Keratinocyte (primary cell): ENCODE measurements around the gene NDUFA7. TPM values are rescaled to one million over a fixed set of nuclear protein-coding genes. Genes with fewer than 3 reads are reported as not detected.

Experiments used
- DNase-seq: peaks from one replicate; pipeline ENCODE4 v3.0.0-alpha.2; 2011; ENCODE audit warnings: low read depth, missing footprints, low spot score
- FAIRE-seq: peaks from 2 replicates; lab custom pipeline; 2011; peaks lifted over from hg19 to GRCh38; lab: Jason Lieb, UNC
- H2AFZ ChIP-seq: 2 replicates; pipeline ENCODE4 v1.6.0; 2012; ENCODE audit warnings: low read length, control low read depth, inconsistent platforms; ENCODE audit not compliant: control insufficient read depth
- H3K27ac ChIP-seq: 2 replicates; pipeline ENCODE4 v1.5.1; 2011; ENCODE audit warnings: low read length; ENCODE audit not compliant: control insufficient read depth, insufficient read depth
- H3K27me3 ChIP-seq: 3 replicates; pipeline ENCODE4 v1.6.0; 2011; ENCODE audit warnings: low read length; ENCODE audit not compliant: control insufficient read depth, insufficient read depth; ENCODE audit errors: extremely low read depth
- H3K36me3 ChIP-seq, 2 experiments: 2 replicates in 1 of 2; 3 replicates in 1 of 2; pipeline ENCODE4 v1.5.1; 2011; ENCODE audit warnings: low read length in 2 of 2, mild to moderate bottlenecking in 1 of 2; ENCODE audit not compliant: control insufficient read depth in 2 of 2, insufficient read depth in 2 of 2; ENCODE audit errors: extremely low read depth in 1 of 2
- H3K4me1 ChIP-seq: 3 replicates; pipeline ENCODE4 v1.5.1; 2011; ENCODE audit warnings: low read length; ENCODE audit not compliant: control insufficient read depth, insufficient read depth; ENCODE audit errors: extremely low read depth
- H3K4me2 ChIP-seq: 3 replicates; pipeline ENCODE4 v1.6.0; 2011; ENCODE audit warnings: low read depth, low read length; ENCODE audit not compliant: control insufficient read depth, insufficient read depth; ENCODE audit errors: extremely low read depth
- H3K4me3 ChIP-seq, 3 experiments: fragments of 200-600 bp in 1 of 3; sonication (generic) in 1 of 3; 2 replicates in 2 of 3; 3 replicates in 1 of 3; pipeline ENCODE4 v1.5.1; 2011 to 2016; ENCODE audit warnings: low read length in 3 of 3, mild to moderate bottlenecking in 3 of 3, control low read depth in 2 of 3, inconsistent platforms in 1 of 3, low read depth in 1 of 3, mixed read lengths in 1 of 3, mixed run types in 1 of 3, moderate library complexity in 1 of 3; ENCODE audit not compliant: control insufficient read depth in 2 of 3, insufficient read depth in 2 of 3; ENCODE audit errors: extremely low read depth in 1 of 3
- H3K79me2 ChIP-seq: 2 replicates; pipeline ENCODE4 v1.6.0; 2012; ENCODE audit warnings: low read length; ENCODE audit not compliant: control insufficient read depth, insufficient read depth
- H3K9ac ChIP-seq: 3 replicates; pipeline ENCODE4 v1.6.0; 2011; ENCODE audit warnings: low read length; ENCODE audit not compliant: control insufficient read depth, insufficient read depth; ENCODE audit errors: extremely low read depth
- H3K9me1 ChIP-seq: 3 replicates; pipeline ENCODE4 v1.6.0; 2011; ENCODE audit warnings: low read length; ENCODE audit not compliant: control insufficient read depth, insufficient read depth; ENCODE audit errors: extremely low read depth
- H3K9me3 ChIP-seq: 2 replicates; pipeline ENCODE4 v1.5.1; 2012; ENCODE audit warnings: low read depth, low read length; ENCODE audit not compliant: control insufficient read depth
- H4K20me1 ChIP-seq: 3 replicates; pipeline ENCODE4 v1.6.0; 2011; ENCODE audit warnings: low read length; ENCODE audit not compliant: control insufficient read depth, insufficient read depth; ENCODE audit errors: extremely low read depth
- CTCF ChIP-seq, 3 experiments: IDR thresholded peaks in 1 of 3; conservative IDR thresholded peaks in 1 of 3; optimal IDR thresholded peaks in 1 of 3; 2 replicates in 2 of 3; 3 replicates in 1 of 3; pipeline versions ENCODE3 to v1.5.1; 2011; ENCODE audit warnings: low read length in 3 of 3, mild to moderate bottlenecking in 3 of 3, moderate library complexity in 2 of 3, control low read depth in 1 of 3, inconsistent platforms in 1 of 3; ENCODE audit not compliant: insufficient read depth in 2 of 3; ENCODE audit errors: extremely low read depth in 1 of 3
- EZH2 ChIP-seq: IDR thresholded peaks from one replicate; pipeline ENCODE4 v1.6.1; 2012; ENCODE audit warnings: inconsistent platforms, mild to moderate bottlenecking, low read length, moderate library complexity
- dilution Hi-C: fragments of 300-500 bp; cut with MboI; formaldehyde crosslinking; loops from one replicate; pipeline ENCODE4 v1.7.0; 2020; ENCODE audit warnings: low sequenced_read_pairs; ENCODE audit not compliant: extremely low pct_ligation_motif_present
- polyA plus RNA-seq, 5 experiments: library from polyadenylated mRNA; depleted of rRNA in 3 of 5; stranded (reverse) in 3 of 5; stranded (forward) in 1 of 5; unstranded in 1 of 5; fragments of >200 nt; gene quantifications; 1 replicate in 1 of 5; 2 replicates in 3 of 5; 3 replicates in 1 of 5; pipeline versions ENCODE4 v1.2.1 to v1.2.3, GENCODE V29; 2011 to 2012; ENCODE audit warnings: missing spikeins in 2 of 5, low read depth in 1 of 5, low replicate concordance in 1 of 5

NDUFA7 gene
- polyA plus RNA-seq, 1 donor (not counting 4 experiments of a cell fraction or from before 2014, with no cell fraction given) = 59.2 TPM

- Histone ChIP-seq H3K79me2 (no peaks in the 10 kb centered on the region), H3K27ac (no peak overlapping the region), H3K9ac (no peak overlapping the region), H3K4me2 (no peak overlapping the region), H3K9me1 (no peaks in the 10 kb centered on the region), H3K4me1 (peaks cover 36% of the 10 kb centered on the region), H3K27me3 (no peaks in the 10 kb centered on the region), H3K36me3 (no peaks in the 10 kb centered on the region), H2AFZ (no peak overlapping the region), H4K20me1 (no peaks in the 10 kb centered on the region), H3K4me3 (no peak overlapping the region), H3K9me3 (no peaks in the 10 kb centered on the region)
- FAIRE-seq = no peak
- dilution Hi-C loops = no loop called here
- DNase-seq = no peak
- no peak for TF ChIP-seq EZH2
- TF ChIP-seq CTCF (optimal IDR thresholded peaks at IDR 0.05 in 1 of 3, IDR thresholded peaks at IDR 0.05 in 1 of 3, conservative IDR thresholded peaks at IDR 0.05 in 1 of 3; ENCODE audit: extremely low read depth in 1 of 3, insufficient read depth in 2 of 3, low read length in 3 of 3) = no peak
These were observed 39.0 kb upstream of the NDUFA7 start for GRCh38 chr19:8360196-8360595.

- no peak for TF ChIP-seq CTCF (optimal IDR thresholded peaks at IDR 0.05 in 1 of 3, IDR thresholded peaks at IDR 0.05 in 1 of 3, conservative IDR thresholded peaks at IDR 0.05 in 1 of 3; ENCODE audit: extremely low read depth in 1 of 3, insufficient read depth in 2 of 3, low read length in 3 of 3)
- no peak for TF ChIP-seq EZH2
- FAIRE-seq = no peak
These were observed 37.8 kb upstream of the NDUFA7 start for GRCh38 chr19:8358948-8359347.

More at GRCh38 chr19:8358948-8359347, 37.8 kb upstream of the NDUFA7 start:
- no peak for DNase-seq
- no peak overlapping the region for H3K4me3 ChIP-seq
- H3K79me2 ChIP-seq = no peaks in the 10 kb centered on the region
- no peaks in the 10 kb centered on the region for H3K9me3 ChIP-seq
- H3K36me3 ChIP-seq = no peaks in the 10 kb centered on the region
- H3K27ac ChIP-seq = no peak overlapping the region
- H3K4me1 ChIP-seq = peaks cover 38% of the 10 kb centered on the region
- H3K4me2 ChIP-seq = no peak overlapping the region
- H2AFZ ChIP-seq = no peak overlapping the region
- H4K20me1 ChIP-seq = no peaks in the 10 kb centered on the region
- dilution Hi-C loops = no loop called here
- H3K27me3 ChIP-seq = no peaks in the 10 kb centered on the region
- no peak overlapping the region for H3K9ac ChIP-seq
- no peaks in the 10 kb centered on the region for H3K9me1 ChIP-seq
